ENCODE measurements around the gene SCD. TPM values are rescaled to one million over a fixed set of nuclear protein-coding genes. Genes with fewer than 3 reads are reported as not detected.

The SCD gene
- total and polyA plus RNA-seq, 2 of the 13 experiments (the other 11 are each of a cell fraction or from before 2014, with no cell fraction given), result 492 to 512 TPM

DNA sequence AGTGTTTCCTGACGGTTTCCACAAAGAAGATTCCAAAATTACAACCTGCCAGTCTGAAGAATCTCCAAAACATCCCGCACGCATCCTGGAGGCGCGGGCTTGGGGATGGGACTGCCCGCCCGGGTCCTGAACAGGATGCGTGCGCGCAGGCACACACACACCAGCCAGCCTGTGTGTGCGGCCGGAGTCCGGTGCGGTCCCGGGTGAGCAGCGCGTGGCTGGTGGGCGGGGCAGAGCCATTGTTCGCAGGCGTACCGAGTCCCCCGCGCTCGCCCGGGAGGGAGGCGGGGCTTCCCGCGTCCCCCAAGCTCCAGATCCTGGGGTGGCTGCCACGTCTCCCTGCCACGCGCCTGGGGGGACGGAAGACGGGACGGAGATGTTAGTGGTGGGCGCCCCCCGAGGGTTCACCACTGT is 675 bp upstream of the SCD start (continued):
- TF ChIP-seq GZF1 (CRISPR knock-in tag; IDR thresholded peaks at IDR 0.05) (peak; percentile 74; the same call in 1 of the 2 replicates), KMT2B (CRISPR knock-in tag; IDR thresholded peaks at IDR 0.05) (0 out of 2 replicates have a peak, but pooled peaks have one; percentile 18), NFE2 (CRISPR knock-in tag; IDR thresholded peaks at IDR 0.05) (no peak), ZNF776 (CRISPR knock-in tag; IDR thresholded peaks at IDR 0.05) (no peak), ZNF337 (CRISPR knock-in tag; IDR thresholded peaks at IDR 0.05; ENCODE audit: borderline replicate concordance, low read depth) (no peak), SMARCC2 (IDR thresholded peaks at IDR 0.05) (no peak), CBFB (CRISPR knock-in tag; IDR thresholded peaks at IDR 0.05) (peak; percentile 74), U2AF2 (IDR thresholded peaks at IDR 0.05; ENCODE audit: low read depth, low read length) (no peak), NCOA1 (CRISPR knock-in tag; IDR thresholded peaks at IDR 0.05) (no peak), SOX13 (IDR thresholded peaks at IDR 0.05) (peak; percentile 94), SOX13 (CRISPR knock-in tag; conservative IDR thresholded peaks at IDR 0.05 in 1 of 2, IDR thresholded peaks at IDR 0.05 in 1 of 2) (peak in 1 of 2 experiments; percentile 98; a peak in 2 of 4 replicates), SRSF4 (IDR thresholded peaks at IDR 0.05; ENCODE audit: low read depth, low read length, poor library complexity, severe bottlenecking) (no peak), KLF6 (CRISPR knock-in tag; IDR thresholded peaks at IDR 0.05) (no peak), NR1H2 (CRISPR knock-in tag; IDR thresholded peaks at IDR 0.05; ENCODE audit: borderline replicate concordance, low read depth) (peak; percentile 66; the same call in 1 of the 2 replicates), MYC (CRISPR knock-in tag; IDR thresholded peaks at IDR 0.05; ENCODE audit: borderline replicate concordance) (peak; percentile 96), ZC3H13 (CRISPR knock-in tag; IDR thresholded peaks at IDR 0.05) (peak; percentile 89), MEIS1 (CRISPR knock-in tag; IDR thresholded peaks at IDR 0.05; ENCODE audit: borderline replicate concordance) (no peak), ZNF557 (CRISPR knock-in tag; IDR thresholded peaks at IDR 0.05) (peak; percentile 78; the same call in 1 of the 2 replicates), ZNF614 (CRISPR knock-in tag; IDR thresholded peaks at IDR 0.05; ENCODE audit: borderline replicate concordance) (no peak), CHD4 (IDR thresholded peaks at IDR 0.05; ENCODE audit: borderline replicate concordance, low read length) (no peak), MYNN (CRISPR knock-in tag; IDR thresholded peaks at IDR 0.05; ENCODE audit: low read depth) (no peak), ZNF674 (CRISPR knock-in tag; IDR thresholded peaks at IDR 0.05; ENCODE audit: low read depth) (no peak), NAIF1 (CRISPR knock-in tag; IDR thresholded peaks at IDR 0.05; ENCODE audit: borderline replicate concordance) (no peak), MEF2D (CRISPR knock-in tag; IDR thresholded peaks at IDR 0.05) (no peak; the same call in 1 of the 2 replicates)
- TF ChIP-seq, protein P1, sequence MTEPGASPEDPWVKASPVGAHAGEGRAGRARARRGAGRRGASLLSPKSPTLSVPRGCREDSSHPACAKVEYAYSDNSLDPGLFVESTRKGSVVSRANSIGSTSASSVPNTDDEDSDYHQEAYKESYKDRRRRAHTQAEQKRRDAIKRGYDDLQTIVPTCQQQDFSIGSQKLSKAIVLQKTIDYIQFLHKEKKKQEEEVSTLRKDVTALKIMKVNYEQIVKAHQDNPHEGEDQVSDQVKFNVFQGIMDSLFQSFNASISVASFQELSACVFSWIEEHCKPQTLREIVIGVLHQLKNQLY (CRISPR knock-in tag; IDR thresholded peaks at IDR 0.05), result peak; percentile 96
- TF ChIP-seq, protein P2, sequence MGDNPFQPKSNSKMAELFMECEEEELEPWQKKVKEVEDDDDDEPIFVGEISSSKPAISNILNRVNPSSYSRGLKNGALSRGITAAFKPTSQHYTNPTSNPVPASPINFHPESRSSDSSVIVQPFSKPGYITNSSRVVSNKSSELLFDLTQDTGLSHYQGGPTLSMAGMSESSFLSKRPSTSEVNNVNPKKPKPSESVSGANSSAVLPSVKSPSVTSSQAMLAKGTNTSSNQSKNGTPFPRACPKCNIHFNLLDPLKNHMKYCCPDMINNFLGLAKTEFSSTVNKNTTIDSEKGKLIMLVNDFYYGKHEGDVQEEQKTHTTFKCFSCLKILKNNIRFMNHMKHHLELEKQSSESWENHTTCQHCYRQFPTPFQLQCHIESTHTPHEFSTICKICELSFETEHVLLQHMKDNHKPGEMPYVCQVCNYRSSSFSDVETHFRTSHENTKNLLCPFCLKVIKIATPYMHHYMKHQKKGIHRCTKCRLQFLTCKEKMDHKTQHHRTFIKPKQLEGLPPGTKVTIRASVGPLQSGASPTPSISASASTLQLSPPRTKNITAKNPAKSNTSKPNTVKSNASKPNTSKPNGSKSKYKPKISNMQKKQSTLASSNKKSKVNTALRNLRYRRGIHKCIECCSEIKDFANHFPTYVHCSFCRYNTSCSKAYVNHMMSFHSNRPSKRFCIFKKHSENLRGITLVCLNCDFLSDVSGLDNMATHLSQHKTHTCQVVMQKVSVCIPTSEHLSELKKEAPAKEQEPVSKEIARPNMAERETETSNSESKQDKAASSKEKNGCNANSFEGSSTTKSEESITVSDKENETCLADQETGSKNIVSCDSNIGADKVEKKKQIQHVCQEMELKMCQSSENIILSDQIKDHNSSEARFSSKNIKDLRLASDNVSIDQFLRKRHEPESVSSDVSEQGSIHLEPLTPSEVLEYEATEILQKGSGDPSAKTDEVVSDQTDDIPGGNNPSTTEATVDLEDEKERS (CRISPR knock-in tag; IDR thresholded peaks at IDR 0.05), result no peak
- TF ChIP-seq, protein P3, sequence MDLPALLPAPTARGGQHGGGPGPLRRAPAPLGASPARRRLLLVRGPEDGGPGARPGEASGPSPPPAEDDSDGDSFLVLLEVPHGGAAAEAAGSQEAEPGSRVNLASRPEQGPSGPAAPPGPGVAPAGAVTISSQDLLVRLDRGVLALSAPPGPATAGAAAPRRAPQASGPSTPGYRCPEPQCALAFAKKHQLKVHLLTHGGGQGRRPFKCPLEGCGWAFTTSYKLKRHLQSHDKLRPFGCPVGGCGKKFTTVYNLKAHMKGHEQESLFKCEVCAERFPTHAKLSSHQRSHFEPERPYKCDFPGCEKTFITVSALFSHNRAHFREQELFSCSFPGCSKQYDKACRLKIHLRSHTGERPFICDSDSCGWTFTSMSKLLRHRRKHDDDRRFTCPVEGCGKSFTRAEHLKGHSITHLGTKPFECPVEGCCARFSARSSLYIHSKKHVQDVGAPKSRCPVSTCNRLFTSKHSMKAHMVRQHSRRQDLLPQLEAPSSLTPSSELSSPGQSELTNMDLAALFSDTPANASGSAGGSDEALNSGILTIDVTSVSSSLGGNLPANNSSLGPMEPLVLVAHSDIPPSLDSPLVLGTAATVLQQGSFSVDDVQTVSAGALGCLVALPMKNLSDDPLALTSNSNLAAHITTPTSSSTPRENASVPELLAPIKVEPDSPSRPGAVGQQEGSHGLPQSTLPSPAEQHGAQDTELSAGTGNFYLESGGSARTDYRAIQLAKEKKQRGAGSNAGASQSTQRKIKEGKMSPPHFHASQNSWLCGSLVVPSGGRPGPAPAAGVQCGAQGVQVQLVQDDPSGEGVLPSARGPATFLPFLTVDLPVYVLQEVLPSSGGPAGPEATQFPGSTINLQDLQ (CRISPR knock-in tag; IDR thresholded peaks at IDR 0.05), result no peak
